Amniotic epithelial cell (primary cell): ENCODE measurements around the gene TRNT1.

ENCODE experiments used
- DNase-seq: peaks from one replicate; pipeline ENCODE4 v3.0.0-alpha.2; 2010; ENCODE audit warnings: low read depth

TRNT1 gene

GRCh38 chr3:3126477-3127431 lies at the start of gene TRNT1:
TSS of gene TRNT1 (plus strand) at chr3:3126940. CDS start at chr3:3129041, 2,101 bp downstream.
- DNase-seq, result peak; percentile 89

- no peak for DNase-seq
Measured at GRCh38 chr3:3080309-3080708, 46.4 kb upstream of the TRNT1 start.

GRCh38 chr3:3081381-3082233 lies 45.1 kb upstream of the TRNT1 start:
- no peak for DNase-seq

- DNase-seq, result no peak
Measured at GRCh38 chr3:3082234-3082924, 44.4 kb upstream of the TRNT1 start.

GRCh38 chr3:3084890-3085289 lies 41.9 kb upstream of the TRNT1 start:
- DNase-seq, result no peak

GRCh38 chr3:3085782-3086181 lies 41.0 kb upstream of the TRNT1 start:
- no peak for DNase-seq

GRCh38 chr3:3086239-3086638 lies 40.5 kb upstream of the TRNT1 start:
- DNase-seq, result no peak

- DNase-seq, result no peak
Measured at GRCh38 chr3:3087279-3087678, 39.5 kb upstream of the TRNT1 start.

GRCh38 chr3:3087716-3088465 lies 38.8 kb upstream of the TRNT1 start:
- DNase-seq, result no peak

GRCh38 chr3:3089017-3089416 lies 37.7 kb upstream of the TRNT1 start:
- DNase-seq, result no peak

- no peak for DNase-seq
Measured at GRCh38 chr3:3097958-3098357, 28.8 kb upstream of the TRNT1 start.

GRCh38 chr3:3101660-3102458 lies 24.9 kb upstream of the TRNT1 start:
- DNase-seq, result no peak

GRCh38 chr3:3102751-3103150 lies 24.0 kb upstream of the TRNT1 start:
- no peak for DNase-seq

GRCh38 chr3:3105246-3105645 lies 21.5 kb upstream of the TRNT1 start:
- DNase-seq, result no peak

- DNase-seq, result no peak
Measured at GRCh38 chr3:3105815-3106214, 20.9 kb upstream of the TRNT1 start.

- no peak for DNase-seq
Measured at GRCh38 chr3:3107181-3107580, 19.6 kb upstream of the TRNT1 start.

- no peak for DNase-seq
Measured at GRCh38 chr3:3107858-3108257, 18.9 kb upstream of the TRNT1 start.

- DNase-seq, result no peak
Measured at GRCh38 chr3:3109407-3110298, 17.1 kb upstream of the TRNT1 start.

GRCh38 chr3:3110299-3110630 lies 16.5 kb upstream of the TRNT1 start, which contains the start of gene IL5RA:
TSS of gene IL5RA (minus strand) at chr3:3110374. CDS start at chr3:3104984, 5,390 bp downstream.
- no peak for DNase-seq
